Motor neuron (in vitro differentiated cells): Measurements from ENCODE around the gene FARP1. TPM values are rescaled to one million over a fixed set of nuclear protein-coding genes. Genes with fewer than 3 reads are reported as not detected.

Experiments used
- ATAC-seq, 8 experiments: fragments of 200-7000 bp; cut with Tn5 transposase; replicated peaks in 6 of 8; 2 replicates each; pipeline ENCODE4 v1.8.0; 2021; ENCODE audit warnings: mild to moderate bottlenecking in 8 of 8, moderate library complexity in 8 of 8
- H3K27ac ChIP-seq, 2 donors: fragments of 250-450 bp; sonication (Bioruptor Pico); 2 replicates each; pipeline ENCODE4 v1.9.0; 2021; ENCODE audit warnings: antibody characterized with exemption in 2 of 2, mild to moderate bottlenecking in 2 of 2, moderate library complexity in 1 of 2
- H3K4me1 ChIP-seq, 2 donors: fragments of 250-450 bp; sonication (Bioruptor Pico); replicated peaks in 1 of 2; 2 replicates each; pipeline ENCODE4 v1.6.1; 2021; ENCODE audit warnings: antibody characterized with exemption in 2 of 2, mild to moderate bottlenecking in 2 of 2, moderate library complexity in 1 of 2
- H3K4me3 ChIP-seq, 5 donors: fragments of 250-450 bp; sonication (Bioruptor Pico); 2 replicates each; pipeline ENCODE4 v1.9.0; 2021; ENCODE audit warnings: antibody characterized with exemption in 5 of 5, mild to moderate bottlenecking in 5 of 5, moderate library complexity in 4 of 5
- WGBS, 10 experiments: fragments of 450-650 bp; shearing (Covaris generic); methylation state at CpG; one replicate each; pipeline ENCODE4 v1.0.0; 2022; 5-methylcytosine and 5-hydroxymethylcytosine counted together
- in situ Hi-C, 9 experiments: fragments of 400-800 bp; cut with MboI; loops; one replicate each; pipeline ENCODE4 v1.15.0; 2021; ENCODE audit warnings: low sequenced_read_pairs in 9 of 9, low pct_unique_long_range_greater_than_20kb in 2 of 9; ENCODE audit not compliant: unreplicated experiment in 9 of 9
- total RNA-seq, 8 experiments: library from RNA; unstranded; fragments of 300-600 nt; gene quantifications; 2 replicates each; pipeline versions ENCODE4 v1.2.3 to v1.2.4, GENCODE V29; 2022

FARP1 gene
- total RNA-seq, 8 experiments from 2014 or later, result 6.5 to 349 (median 25.6) TPM

- no peak overlapping the region for H3K27ac ChIP-seq
- H3K4me3 ChIP-seq, result no peak overlapping the region
- H3K4me1 ChIP-seq, result peaks cover 0 to 20% of the 10 kb centered on the region in 2 donors
- WGBS, 10 experiments, result 0 to 100% (median 28%) methylated on average over 1 to 5 of the region's 6 CpGs; no CpG with 5 or more reads in 6 of the 10 experiments
- no peak for ATAC-seq
- in situ Hi-C loops, result no loop called here
Measured at GRCh38 chr13:98201984-98202383, 59.1 kb downstream of the FARP1 start.

GRCh38 chr13:98203646-98204326 lies 60.9 kb downstream of the FARP1 start:
- no peak overlapping the region for H3K27ac ChIP-seq
- in situ Hi-C loops, result no loop called here
- WGBS, 10 experiments, result 2 to 100% (median 87%) methylated on average over 2 to 8 of the region's 8 CpGs; no CpG with 5 or more reads in 1 of the 10 experiments
- peaks cover 0 to 22% of the 10 kb centered on the region in 2 donors for H3K4me1 ChIP-seq
- no peak overlapping the region for H3K4me3 ChIP-seq
- ATAC-seq, result no peak

GRCh38 chr13:98204546-98204945 lies 61.7 kb downstream of the FARP1 start:
- in situ Hi-C loops, result no loop called here
- ATAC-seq, result no peak
- WGBS, 10 experiments, result 93 to 100% (median 100%) methylated on average over 1 to 2 of the region's 2 CpGs; no CpG with 5 or more reads in 3 of the 10 experiments
- peaks cover 0 to 19% of the 10 kb centered on the region in 2 donors for H3K4me1 ChIP-seq
- H3K27ac ChIP-seq, result no peak overlapping the region
- H3K4me3 ChIP-seq, result no peak overlapping the region

DNA sequence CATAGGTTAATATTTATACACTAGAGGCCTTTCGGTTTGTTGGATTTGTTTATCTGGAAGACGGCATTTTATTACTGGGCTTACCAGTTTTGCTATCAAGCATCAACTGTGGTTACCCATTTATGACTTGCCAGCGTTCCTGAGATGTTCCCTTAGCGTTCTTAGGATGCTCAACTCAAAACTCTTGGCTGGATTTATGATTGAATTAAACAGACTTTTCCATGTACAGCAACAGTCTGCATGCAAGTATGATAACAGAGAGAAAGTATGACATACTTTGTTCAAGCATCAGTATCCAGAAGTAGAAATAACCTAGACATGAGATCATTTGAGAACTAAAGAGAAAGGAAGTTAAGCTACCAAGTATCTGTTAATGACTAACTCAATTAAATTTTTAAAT lies 64.1 kb downstream of the FARP1 start:
- peaks cover 0 to 7% of the 10 kb centered on the region in 2 donors for H3K4me1 ChIP-seq
- in situ Hi-C loops, result no loop called here
- no peak overlapping the region for H3K27ac ChIP-seq
- no peak overlapping the region for H3K4me3 ChIP-seq
- 7 to 100% (median 72%) methylated on average over 1 to 4 of the region's 4 CpGs; no CpG with 5 or more reads in 1 of the 10 experiments for WGBS, 10 experiments
- ATAC-seq, result no peak

DNA sequence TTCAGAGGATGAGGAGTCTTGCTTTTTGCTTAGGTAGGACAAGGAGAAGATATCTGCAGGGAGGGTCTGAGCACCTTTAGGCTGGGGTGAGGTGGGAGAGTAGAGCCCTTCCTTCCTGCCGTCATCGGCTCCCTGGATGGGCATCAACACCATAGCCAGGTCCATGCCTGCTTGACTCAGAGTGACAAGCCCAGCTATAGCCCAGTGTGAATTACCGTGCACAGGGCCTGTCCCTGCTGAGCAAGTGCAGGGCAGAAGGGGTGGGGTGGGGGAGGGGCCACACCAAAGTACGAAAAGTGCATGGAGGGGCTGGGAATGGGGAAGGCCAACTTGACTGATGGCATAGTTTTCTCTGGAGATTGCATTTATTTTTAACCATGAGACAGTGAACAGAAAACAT lies 64.5 kb downstream of the FARP1 start:
- H3K27ac ChIP-seq, result no peak overlapping the region

DNA sequence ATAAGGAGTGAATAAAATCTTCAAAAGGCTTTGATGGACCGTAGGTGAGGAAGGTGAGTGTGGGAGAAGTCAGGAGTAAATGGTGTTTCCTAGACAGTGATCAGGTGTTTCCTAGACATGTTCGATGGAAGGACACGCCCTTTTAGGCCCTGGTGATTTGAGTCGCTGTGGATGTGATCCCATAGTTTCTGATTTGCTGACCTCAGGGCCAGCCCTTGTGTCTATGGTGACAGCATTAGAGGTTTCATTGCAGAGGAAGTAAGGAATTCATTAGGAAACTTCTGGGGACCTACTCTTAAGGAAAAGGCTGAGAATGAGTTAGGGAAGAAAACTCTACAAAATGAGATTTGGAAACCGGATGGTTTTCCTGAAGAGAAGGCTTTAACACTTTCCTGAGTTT lies 65.7 kb downstream of the FARP1 start:
- 76 to 100% (median 93%) methylated on average over 1 to 5 of the region's 5 CpGs; no CpG with 5 or more reads in 4 of the 10 experiments for WGBS, 10 experiments
- Histone ChIP-seq H3K27ac (no peak overlapping the region), H3K4me3 (no peak overlapping the region), H3K4me1 (peaks cover 0 to 2% of the 10 kb centered on the region in 2 donors)
- in situ Hi-C loops, result no loop called here
- ATAC-seq, result no peak

More for the DNA sequence above, 64.5 kb downstream of the FARP1 start:
- 60 to 88% methylated on average over 1 to 2 of the region's 4 CpGs; no CpG with 5 or more reads in 8 of the 10 experiments for WGBS, 10 experiments
- no peak for ATAC-seq
- peaks cover 0 to 2% of the 10 kb centered on the region in 2 donors for H3K4me1 ChIP-seq
- no peak overlapping the region for H3K4me3 ChIP-seq
- in situ Hi-C loops, result no loop called here

DNA sequence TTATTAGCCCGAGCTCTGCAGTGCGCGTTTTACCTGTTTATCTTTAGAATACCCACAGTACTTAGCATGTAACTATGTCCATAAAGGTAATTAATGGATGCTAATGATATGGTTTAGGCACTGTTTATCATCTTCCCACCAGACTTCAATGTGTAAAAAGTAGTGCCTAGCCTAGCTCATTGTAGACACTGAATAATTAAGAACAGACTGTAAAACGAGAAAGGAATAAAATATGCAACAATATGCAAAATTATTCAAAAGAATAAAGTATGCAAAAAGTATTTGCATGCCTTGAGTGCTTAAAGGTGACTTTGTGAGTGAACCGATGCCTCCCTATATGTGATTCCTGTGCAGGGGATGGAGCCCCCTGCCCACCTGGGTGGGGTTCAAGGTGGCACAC lies 69.9 kb downstream of the FARP1 start:
- 0 to 100% (median 73%) methylated on average over 1 to 5 of the region's 5 CpGs for WGBS, 10 experiments
- in situ Hi-C loops, result no loop called here
- ATAC-seq, result peak in 4 of 8 experiments; percentile 32 to 61 (median 46)
- H3K4me3 ChIP-seq, result no peak overlapping the region
- H3K27ac ChIP-seq, result no peak overlapping the region
- H3K4me1 ChIP-seq, result peaks cover 0 to 2% of the 10 kb centered on the region in 2 donors

- H3K4me1 ChIP-seq, result no peaks in the 10 kb centered on the region
- H3K27ac ChIP-seq, result no peak overlapping the region
- in situ Hi-C loops, result no loop called here
- 17 to 100% methylated on average over 2 of the region's 8 CpGs; no CpG with 5 or more reads in 8 of the 10 experiments for WGBS, 10 experiments
- no peak overlapping the region for H3K4me3 ChIP-seq
- peak in 4 of 8 experiments; percentile 3 to 67 (median 12) for ATAC-seq
Measured at GRCh38 chr13:98213354-98213753, 70.5 kb downstream of the FARP1 start.

GRCh38 chr13:98214008-98214643 lies 71.2 kb downstream of the FARP1 start:
- 0 to 85% (median 50%) methylated on average over 1 to 8 of the region's 16 CpGs; no CpG with 5 or more reads in 1 of the 10 experiments for WGBS, 10 experiments
- peak in 7 of 8 experiments; percentile 19 to 77 (median 43) for ATAC-seq
- in situ Hi-C loops, result no loop called here
- no peak overlapping the region for H3K4me3 ChIP-seq
- H3K27ac ChIP-seq, result no peak overlapping the region
- H3K4me1 ChIP-seq, result no peaks in the 10 kb centered on the region

- WGBS, 10 experiments, result 73 to 100% (median 93%) methylated on average over 2 to 6 of the region's 6 CpGs; no CpG with 5 or more reads in 3 of the 10 experiments
- ATAC-seq, result no peak
- in situ Hi-C loops, result no loop called here
- Histone ChIP-seq H3K27ac (no peak overlapping the region), H3K4me3 (no peak overlapping the region), H3K4me1 (no peaks in the 10 kb centered on the region)
Measured at GRCh38 chr13:98214707-98215106, 71.8 kb downstream of the FARP1 start.

DNA sequence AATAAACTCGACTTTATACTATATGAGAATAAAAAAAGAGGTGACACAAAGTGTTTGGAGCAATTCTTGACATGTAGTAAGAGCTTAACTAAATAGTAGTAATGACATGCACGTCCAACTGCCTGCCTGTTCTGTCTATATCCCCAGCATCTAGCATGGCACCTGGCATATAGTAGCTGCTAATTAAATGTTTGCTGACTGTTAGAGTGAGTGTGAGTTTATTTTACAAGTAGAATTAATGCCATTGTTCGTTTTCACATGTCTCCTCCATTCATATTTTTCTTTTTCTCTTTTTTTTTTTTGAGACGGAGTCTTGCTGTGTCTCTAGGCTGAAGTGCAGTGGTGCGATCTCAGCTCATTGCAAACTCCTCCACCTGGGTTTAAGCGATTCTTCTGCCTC lies 72.6 kb downstream of the FARP1 start:
- Histone ChIP-seq H3K27ac (no peak overlapping the region), H3K4me3 (no peak overlapping the region), H3K4me1 (no peaks in the 10 kb centered on the region)
- in situ Hi-C loops, result no loop called here
- no peak for ATAC-seq
- WGBS, 10 experiments, result 58 to 94% (median 87%) methylated on average over 2 to 6 of the region's 6 CpGs; no CpG with 5 or more reads in 1 of the 10 experiments

GRCh38 chr13:98216135-98216565 lies 73.3 kb downstream of the FARP1 start:
- ATAC-seq, result peak in 7 of 8 experiments; percentile 1 to 83 (median 62)
- in situ Hi-C loops, result no loop called here
- Histone ChIP-seq H3K4me3 (no peak overlapping the region), H3K27ac (no peak overlapping the region), H3K4me1 (peaks cover 2 to 3% of the 10 kb centered on the region in 2 donors)
- 0 to 80% (median 10%) methylated on average over 1 to 3 of the region's 4 CpGs; no CpG with 5 or more reads in 2 of the 10 experiments for WGBS, 10 experiments

GRCh38 chr13:98216711-98217285 lies 73.9 kb downstream of the FARP1 start:
- Histone ChIP-seq H3K4me1 (peaks cover 2 to 5% of the 10 kb centered on the region in 2 donors), H3K4me3 (no peak overlapping the region), H3K27ac (no peak overlapping the region)
- in situ Hi-C loops, result no loop called here
- 40 to 95% (median 88%) methylated on average over 1 to 6 of the region's 7 CpGs; no CpG with 5 or more reads in 1 of the 10 experiments for WGBS, 10 experiments
- no peak for ATAC-seq
